Measurements from ENCODE around the gene PDCD1. TPM values are rescaled to one million over a fixed set of nuclear protein-coding genes. Genes with fewer than 3 reads are reported as not detected.
A peak's percentile ranks its signal among the peaks of the same experiment; 100 is the strongest.

Gene PDCD1
- total RNA-seq, 1 donor from 2014 or later, result 1.4 TPM

GRCh38 chr2:241896746-241897201, 38.1 kb upstream of the PDCD1 start:
- ATAC-seq (no peak), DNase-seq (peak; percentile 19)
- intact Hi-C loops (cut with micrococcal nuclease), result no loop called here

- peak; percentile 41 for DNase-seq
- ATAC-seq, result peak; percentile 15
- intact Hi-C loops (cut with micrococcal nuclease), result no loop called here
Measured at GRCh38 chr2:241895712-241896641, 37.3 kb upstream of the PDCD1 start.

GRCh38 chr2:241895427-241895711, 36.7 kb upstream of the PDCD1 start:
- no peak for ATAC-seq
- intact Hi-C loops (cut with micrococcal nuclease), result no loop called here
- DNase-seq, result no peak

- ATAC-seq, result no peak
- DNase-seq, result peak; percentile 29
- intact Hi-C loops (cut with micrococcal nuclease), result no loop called here
Measured at GRCh38 chr2:241894681-241895426, 36.2 kb upstream of the PDCD1 start.

- peak; percentile 12 for DNase-seq
- intact Hi-C loops (cut with micrococcal nuclease), result no loop called here
Measured at GRCh38 chr2:241894056-241894641, 35.5 kb upstream of the PDCD1 start.

GRCh38 chr2:241893265-241893664, 34.6 kb upstream of the PDCD1 start:
- DNase-seq, result peak; percentile 8
- intact Hi-C loops (cut with micrococcal nuclease), result no loop called here
- ATAC-seq, result no peak

More at GRCh38 chr2:241894056-241894641, 35.5 kb upstream of the PDCD1 start:
- no peak for ATAC-seq

- intact Hi-C loops (cut with micrococcal nuclease), result no loop called here
- DNase-seq (peak; percentile 28), ATAC-seq (no peak)
Measured at GRCh38 chr2:241892299-241893137, 33.8 kb upstream of the PDCD1 start.

GRCh38 chr2:241891988-241892298, 33.2 kb upstream of the PDCD1 start:
- intact Hi-C loops (cut with micrococcal nuclease), result no loop called here
- DNase-seq (no peak), ATAC-seq (no peak)

GRCh38 chr2:241891315-241891987, 32.8 kb upstream of the PDCD1 start:
- ATAC-seq, result no peak
- intact Hi-C loops (cut with micrococcal nuclease), result no loop called here
- peak; percentile 21 for DNase-seq

GRCh38 chr2:241890524-241891235, 32.0 kb upstream of the PDCD1 start:
- ATAC-seq, result no peak
- intact Hi-C loops (cut with micrococcal nuclease), result no loop called here
- DNase-seq, result peak; percentile 18

- DNase-seq, result peak; percentile 7
- no peak for ATAC-seq
- intact Hi-C loops (cut with micrococcal nuclease), result no loop called here
Measured at GRCh38 chr2:241888641-241889040, 29.9 kb upstream of the PDCD1 start.

GRCh38 chr2:241887806-241888522, 29.3 kb upstream of the PDCD1 start:
- peak; percentile 20 for DNase-seq
- no peak for ATAC-seq
- intact Hi-C loops (cut with micrococcal nuclease), result no loop called here

- ATAC-seq, result no peak
- intact Hi-C loops (cut with micrococcal nuclease), result no loop called here
- peak; percentile 14 for DNase-seq
Measured at GRCh38 chr2:241886840-241887447, 28.2 kb upstream of the PDCD1 start.

GRCh38 chr2:241885946-241886643, 27.4 kb upstream of the PDCD1 start:
- peak; percentile 16 for DNase-seq
- intact Hi-C loops (cut with micrococcal nuclease), result no loop called here
- ATAC-seq, result no peak

- DNase-seq (peak; percentile 26), ATAC-seq (no peak)
- intact Hi-C loops (cut with micrococcal nuclease), result no loop called here
Measured at GRCh38 chr2:241885291-241885945, 26.7 kb upstream of the PDCD1 start.

GRCh38 chr2:241884951-241885290, 26.2 kb upstream of the PDCD1 start:
- ATAC-seq (no peak), DNase-seq (peak; percentile 12)
- intact Hi-C loops (cut with micrococcal nuclease), result no loop called here

All from left ventricle myocardium superior (tissue), 1 donor.